ENCODE measurements around the gene GABBR2. TPM values are rescaled to one million over a fixed set of nuclear protein-coding genes. Genes with fewer than 3 reads are reported as not detected.
"Not testable (repeated sequence)": the region's sequence is repeated elsewhere in the genome, so short reads cannot be mapped to it uniquely, and the experiment has no call there.

Gene GABBR2
- total RNA-seq, 4 donors from 2014 or later, result 0.32 to 1.7 TPM; not detected in 2

DNA sequence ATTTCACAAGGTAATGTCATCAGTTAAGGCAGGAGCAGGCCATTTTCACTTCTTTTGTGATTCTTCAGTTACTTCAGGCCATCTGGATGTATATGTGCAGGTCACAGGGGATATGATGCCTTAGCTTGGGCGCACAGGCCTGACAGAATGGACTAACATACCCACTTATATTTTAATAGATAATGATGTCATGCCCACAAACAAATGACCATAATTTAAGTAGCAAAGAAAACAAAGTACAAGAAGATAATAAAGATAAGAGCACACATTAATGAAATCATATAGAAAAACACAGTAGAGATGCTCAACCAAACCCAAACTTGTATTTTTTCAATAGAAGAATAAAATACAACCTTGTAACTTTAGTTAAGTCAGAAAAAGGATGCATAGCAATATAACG is 433.6 kb downstream of the GABBR2 start:
- Histone ChIP-seq H3K36me3 (no peaks in the 10 kb centered on the region), H3K4me3 (no peak overlapping the region), H3K4me1 (no peaks in the 10 kb centered on the region), H3K9me3 (no peaks in the 10 kb centered on the region), H3K27ac (no peak overlapping the region), H3K27me3 (peaks cover 28% of the 10 kb centered on the region)
- DNase-seq (ENCODE audit: low spot score in 2 of 2), result no peak
- TF ChIP-seq, protein P1, sequence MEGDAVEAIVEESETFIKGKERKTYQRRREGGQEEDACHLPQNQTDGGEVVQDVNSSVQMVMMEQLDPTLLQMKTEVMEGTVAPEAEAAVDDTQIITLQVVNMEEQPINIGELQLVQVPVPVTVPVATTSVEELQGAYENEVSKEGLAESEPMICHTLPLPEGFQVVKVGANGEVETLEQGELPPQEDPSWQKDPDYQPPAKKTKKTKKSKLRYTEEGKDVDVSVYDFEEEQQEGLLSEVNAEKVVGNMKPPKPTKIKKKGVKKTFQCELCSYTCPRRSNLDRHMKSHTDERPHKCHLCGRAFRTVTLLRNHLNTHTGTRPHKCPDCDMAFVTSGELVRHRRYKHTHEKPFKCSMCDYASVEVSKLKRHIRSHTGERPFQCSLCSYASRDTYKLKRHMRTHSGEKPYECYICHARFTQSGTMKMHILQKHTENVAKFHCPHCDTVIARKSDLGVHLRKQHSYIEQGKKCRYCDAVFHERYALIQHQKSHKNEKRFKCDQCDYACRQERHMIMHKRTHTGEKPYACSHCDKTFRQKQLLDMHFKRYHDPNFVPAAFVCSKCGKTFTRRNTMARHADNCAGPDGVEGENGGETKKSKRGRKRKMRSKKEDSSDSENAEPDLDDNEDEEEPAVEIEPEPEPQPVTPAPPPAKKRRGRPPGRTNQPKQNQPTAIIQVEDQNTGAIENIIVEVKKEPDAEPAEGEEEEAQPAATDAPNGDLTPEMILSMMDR (IDR thresholded peaks at IDR 0.05), result no peak
- TF ChIP-seq POLR2AphosphoS5 (IDR thresholded peaks at IDR 0.05) (no peak), EP300 (IDR thresholded peaks at IDR 0.05) (no peak), POLR2A (IDR thresholded peaks at IDR 0.05) (no peak)
- 95% methylated on average over 2 of the region's 2 CpGs for WGBS

DNA sequence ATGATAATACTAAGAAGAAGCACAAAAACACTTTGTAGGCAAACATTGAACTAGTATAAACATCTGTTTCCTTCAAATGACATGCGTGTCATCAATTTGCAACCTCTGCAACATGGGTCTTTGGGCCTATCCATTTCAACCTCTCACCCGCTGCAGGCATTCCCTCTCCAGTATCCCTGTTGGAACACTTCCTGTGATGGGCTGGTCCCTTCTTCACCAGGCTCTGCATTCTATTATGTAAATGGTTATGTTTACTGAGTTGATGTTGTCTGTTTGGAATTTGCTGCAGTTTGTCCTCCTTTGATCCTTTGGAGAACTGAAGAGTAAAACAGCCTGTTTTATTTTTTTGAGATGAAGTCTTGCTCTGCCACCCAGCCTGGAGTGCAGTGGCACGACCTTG is 436.7 kb downstream of the GABBR2 start:
- no peak for DNase-seq (ENCODE audit: low spot score in 2 of 2)
- H3K27me3 ChIP-seq, result peaks cover 10% of the 10 kb centered on the region
- no peaks in the 10 kb centered on the region for H3K9me3 ChIP-seq
- 78% methylated on average over 3 of the region's 3 CpGs for WGBS
- H3K36me3 ChIP-seq, result no peaks in the 10 kb centered on the region
- no peaks in the 10 kb centered on the region for H3K4me1 ChIP-seq
- H3K4me3 ChIP-seq, result no peak overlapping the region
- H3K27ac ChIP-seq, result no peak overlapping the region
- no peak for TF ChIP-seq POLR2A (IDR thresholded peaks at IDR 0.05)
- TF ChIP-seq, protein P1 (IDR thresholded peaks at IDR 0.05), result no peak
- TF ChIP-seq EP300 (IDR thresholded peaks at IDR 0.05), result no peak
- no peak for TF ChIP-seq POLR2AphosphoS5 (IDR thresholded peaks at IDR 0.05)

DNA sequence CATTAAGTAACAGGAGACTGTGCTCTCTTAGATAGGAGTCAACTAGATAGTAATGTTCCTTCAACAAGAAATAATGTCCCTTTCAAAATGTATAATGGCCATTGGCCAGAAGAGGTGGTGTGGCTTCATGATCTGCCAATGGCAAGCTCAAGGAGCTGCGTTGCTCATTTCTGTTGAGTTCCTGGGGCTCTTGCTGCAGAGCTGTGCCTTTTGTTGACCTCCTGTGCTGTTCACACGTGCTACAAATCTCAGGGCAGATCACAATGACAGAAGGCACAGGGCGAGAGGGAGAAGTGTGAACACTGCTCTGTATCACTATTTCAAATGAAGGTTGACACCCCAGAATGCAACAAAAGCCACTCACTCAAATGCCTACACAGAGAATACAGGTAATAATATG is 437.3 kb downstream of the GABBR2 start:
- no peak for DNase-seq (ENCODE audit: low spot score in 2 of 2)
- H3K9me3 ChIP-seq, result no peaks in the 10 kb centered on the region
- 54% methylated on average over 3 of the region's 3 CpGs for WGBS
- H3K36me3 ChIP-seq, result no peaks in the 10 kb centered on the region
- peaks cover 7% of the 10 kb centered on the region for H3K27me3 ChIP-seq
- no peak overlapping the region for H3K4me3 ChIP-seq
- TF ChIP-seq EP300 (IDR thresholded peaks at IDR 0.05), result no peak
- H3K4me1 ChIP-seq, result no peaks in the 10 kb centered on the region
- no peak overlapping the region for H3K27ac ChIP-seq

DNA sequence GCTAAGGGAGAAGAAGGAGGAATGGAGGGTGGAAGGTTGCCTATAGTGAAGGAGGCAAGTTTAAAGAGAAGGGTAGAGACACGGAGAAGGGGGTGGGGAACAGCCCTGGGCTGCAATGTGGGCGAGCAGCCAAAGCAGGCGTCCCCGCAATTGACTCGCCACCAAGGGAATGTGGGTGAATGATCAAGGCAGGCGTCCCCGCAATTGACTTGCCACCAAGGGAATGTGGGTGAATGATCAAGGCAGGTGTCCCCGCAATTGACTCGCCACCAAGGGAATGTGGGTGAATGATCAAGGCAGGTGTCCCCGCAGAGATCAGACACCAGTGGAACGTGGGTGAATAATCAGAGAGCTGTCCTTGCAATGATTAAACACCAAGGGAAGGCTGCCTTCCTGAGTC is 438.5 kb downstream of the GABBR2 start:
- H3K27me3 ChIP-seq; H3K27ac ChIP-seq; H3K4me1 ChIP-seq; H3K9me3 ChIP-seq; H3K36me3 ChIP-seq; DNase-seq (ENCODE audit: low spot score in 2 of 2); H3K4me3 ChIP-seq: not testable (repeated sequence)
- 72% methylated on average over 11 of the region's 11 CpGs for WGBS

DNA sequence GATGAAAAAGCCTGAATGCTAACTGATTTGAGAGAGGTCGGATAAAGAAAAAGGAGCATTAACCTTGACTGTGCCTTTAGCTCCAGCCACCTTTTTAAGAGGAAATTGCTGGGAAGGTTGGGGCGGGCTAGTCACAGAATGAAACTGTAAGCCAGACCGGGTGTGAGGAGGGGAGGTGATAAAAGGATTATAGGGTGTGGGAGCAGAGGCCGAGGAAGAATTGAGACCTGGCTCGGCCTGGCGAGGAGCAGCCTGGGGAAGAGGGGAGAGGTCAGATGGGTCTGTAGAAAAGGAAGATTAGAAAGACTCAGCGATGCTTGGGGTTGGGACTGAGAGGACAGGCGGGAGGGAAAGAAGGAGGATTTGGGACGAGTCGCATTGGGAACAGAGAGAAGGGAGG is 439.1 kb downstream of the GABBR2 start:
- not testable (repeated sequence) for H3K4me3 ChIP-seq, H3K27ac ChIP-seq
- 63% methylated on average over 10 of the region's 10 CpGs for WGBS

DNA sequence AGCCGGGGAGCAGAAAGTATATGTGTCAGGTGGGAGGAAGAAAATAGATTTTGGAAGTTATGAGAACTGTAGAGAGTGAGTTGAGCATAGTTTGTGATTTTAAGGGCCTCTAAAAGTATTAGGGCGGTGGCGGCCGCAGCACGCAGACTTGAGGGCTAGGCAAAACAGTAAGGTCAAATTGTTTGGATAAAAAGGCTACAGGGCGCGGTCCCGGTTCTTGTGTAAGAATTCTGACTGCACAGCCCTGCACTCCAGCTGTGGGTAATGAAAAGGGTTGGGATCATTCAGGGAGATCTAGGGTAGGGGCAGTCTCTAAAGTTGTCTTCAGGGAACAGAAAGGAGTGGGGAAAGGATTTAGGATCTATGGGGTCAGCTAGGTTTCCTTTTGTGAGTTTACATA is 441.2 kb downstream of the GABBR2 start:
- WGBS, result 89% methylated on average over 8 of the region's 8 CpGs
- H3K27ac ChIP-seq; H3K4me1 ChIP-seq; H3K27me3 ChIP-seq; H3K4me3 ChIP-seq; DNase-seq (ENCODE audit: low spot score in 2 of 2); H3K36me3 ChIP-seq; H3K9me3 ChIP-seq: not testable (repeated sequence)

More for the DNA sequence above, 439.1 kb downstream of the GABBR2 start:
- H3K9me3 ChIP-seq; H3K27me3 ChIP-seq; H3K4me1 ChIP-seq; H3K36me3 ChIP-seq; DNase-seq (ENCODE audit: low spot score in 2 of 2): not testable (repeated sequence)

DNA sequence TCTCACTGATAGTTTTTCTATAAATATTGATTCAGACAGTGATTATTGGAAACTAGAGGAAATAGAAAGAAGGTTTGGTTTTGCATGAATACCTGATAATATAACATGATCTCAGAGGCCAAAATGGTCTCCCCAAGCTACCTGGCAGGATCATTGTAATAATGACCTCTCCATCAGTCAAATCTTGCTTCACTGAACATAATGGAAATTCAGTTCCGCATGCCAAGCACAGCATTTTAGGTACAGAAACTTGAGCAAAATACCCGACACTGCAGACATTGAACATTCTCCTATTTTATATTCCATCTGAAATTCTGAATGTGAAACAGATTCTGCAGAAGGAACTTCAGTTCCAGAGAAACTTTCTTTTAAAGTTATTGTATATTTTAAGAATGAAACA is 444.2 kb downstream of the GABBR2 start:
- WGBS, result 88% methylated on average over 2 of the region's 2 CpGs
- TF ChIP-seq, protein P1 (IDR thresholded peaks at IDR 0.05), result no peak
- TF ChIP-seq POLR2AphosphoS5 (IDR thresholded peaks at IDR 0.05) (no peak), EP300 (IDR thresholded peaks at IDR 0.05) (no peak), POLR2A (IDR thresholded peaks at IDR 0.05) (no peak)
- Histone ChIP-seq H3K36me3 (no peaks in the 10 kb centered on the region), H3K27me3 (no peaks in the 10 kb centered on the region), H3K27ac (no peak overlapping the region), H3K9me3 (no peaks in the 10 kb centered on the region), H3K4me3 (no peak overlapping the region), H3K4me1 (no peaks in the 10 kb centered on the region)
- no peak for DNase-seq (ENCODE audit: low spot score in 2 of 2)

Data from suprapubic skin (tissue), 4 donors.